Left hindlimb (tissue), 1 donor: Measurements from ENCODE around the gene COL5A3.
"Not testable (repeated sequence)": the region's sequence is repeated elsewhere in the genome, so short reads cannot be mapped to it uniquely, and the experiment has no call there.

Source experiments
- DNase-seq: peaks from one replicate; pipeline ENCODE4 v3.0.0-alpha.2; 2018

The COL5A3 gene

DNA sequence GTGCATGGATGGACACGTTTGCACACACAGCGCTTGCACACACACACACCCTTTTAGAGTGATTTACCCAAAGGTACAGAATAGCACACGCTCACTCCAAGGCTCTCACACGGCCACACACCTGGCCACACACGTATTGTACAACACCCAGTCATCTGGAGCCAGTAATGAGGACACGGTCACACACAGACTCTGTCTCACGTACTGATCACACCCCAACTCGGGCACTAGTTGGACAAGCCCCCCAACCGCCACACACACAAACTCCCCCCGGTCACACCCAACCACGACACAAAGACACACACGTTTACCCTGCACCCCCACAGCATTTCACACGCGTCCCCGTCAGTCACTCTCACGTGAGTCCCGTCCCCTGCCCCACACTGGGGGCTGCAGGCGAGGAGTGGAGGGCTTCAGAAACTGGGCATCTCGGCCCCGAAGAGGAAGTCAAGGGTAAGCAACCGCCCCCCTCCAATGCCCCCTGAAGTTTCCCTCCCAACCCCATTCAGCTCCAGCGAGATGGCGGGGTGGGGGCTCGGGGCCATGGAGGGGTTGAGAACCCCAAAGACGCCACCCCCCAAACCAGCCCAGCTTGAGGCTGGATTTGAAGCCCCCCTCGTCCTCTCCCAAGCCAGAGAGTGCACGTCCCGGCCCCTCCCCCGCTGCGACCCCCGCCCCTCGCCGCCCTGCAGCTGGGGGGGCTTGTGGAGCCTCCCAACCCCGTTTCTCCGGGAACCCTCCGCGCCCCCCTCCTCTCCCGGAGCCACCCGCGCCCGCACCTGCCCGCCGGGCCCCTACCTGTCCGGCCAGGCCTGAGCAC lies 74.6 kb downstream of the COL5A3 start:
- peak; percentile 38 for DNase-seq

DNA sequence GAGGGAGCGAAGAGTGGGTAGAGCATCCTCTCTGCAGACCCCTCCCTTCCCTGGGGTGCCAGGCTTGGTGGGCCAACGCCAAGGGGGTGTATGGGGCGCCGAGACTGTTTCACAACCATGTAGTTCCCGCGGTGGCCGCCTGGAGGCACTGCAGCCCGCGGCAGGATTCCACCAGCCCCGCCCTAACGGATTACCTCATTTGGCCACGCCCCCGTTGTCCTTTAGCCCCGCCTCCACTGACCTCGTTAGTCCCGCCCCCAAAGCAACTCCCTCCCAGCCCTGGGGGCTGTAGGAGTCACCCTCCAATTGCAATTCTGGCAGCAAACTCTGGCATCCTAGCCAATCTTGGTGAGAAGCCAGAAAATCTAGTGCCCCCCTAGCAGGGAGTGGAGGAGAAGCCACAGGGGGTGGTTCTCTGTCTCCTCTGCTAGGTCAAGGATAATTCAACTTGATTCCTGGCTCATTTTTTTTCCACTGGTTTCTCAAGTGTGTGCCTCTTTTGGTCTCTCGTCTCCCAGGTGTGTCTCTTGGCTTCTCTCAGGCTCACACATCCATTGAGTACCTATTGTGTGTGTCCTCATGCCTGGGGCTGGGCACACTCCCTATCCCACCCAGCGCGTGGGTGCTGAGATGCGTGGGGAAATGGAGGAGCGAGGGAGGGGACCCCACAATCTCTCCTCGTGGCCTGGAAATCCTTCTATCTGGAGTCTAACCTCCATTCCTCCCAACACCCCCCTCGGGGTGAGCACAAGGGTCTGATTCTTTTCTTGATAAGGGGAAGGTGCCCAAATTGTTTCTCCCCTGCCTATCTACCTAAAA lies 76.0 kb downstream of the COL5A3 start:
- peak; percentile 82 for DNase-seq

DNA sequence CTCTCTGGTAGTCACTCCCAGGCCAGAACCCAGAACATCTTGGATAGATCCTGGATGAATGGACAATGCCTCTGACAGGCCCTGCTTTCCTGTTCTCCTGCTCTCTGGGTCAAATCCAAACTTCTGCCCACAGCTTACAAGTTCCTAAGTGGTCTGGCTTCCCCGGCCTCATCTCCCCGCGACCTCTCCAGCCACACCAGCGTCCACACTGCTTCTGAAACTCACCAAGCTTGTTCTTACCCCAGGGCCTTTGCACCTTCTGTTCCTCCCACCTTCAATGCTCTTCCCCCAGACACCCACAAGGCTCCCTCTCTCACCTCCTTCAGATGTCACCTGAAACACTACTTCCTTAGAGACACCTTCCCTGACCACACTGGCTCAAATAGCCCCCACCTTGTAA lies 77.5 kb downstream of the COL5A3 start:
- DNase-seq = no peak

DNA sequence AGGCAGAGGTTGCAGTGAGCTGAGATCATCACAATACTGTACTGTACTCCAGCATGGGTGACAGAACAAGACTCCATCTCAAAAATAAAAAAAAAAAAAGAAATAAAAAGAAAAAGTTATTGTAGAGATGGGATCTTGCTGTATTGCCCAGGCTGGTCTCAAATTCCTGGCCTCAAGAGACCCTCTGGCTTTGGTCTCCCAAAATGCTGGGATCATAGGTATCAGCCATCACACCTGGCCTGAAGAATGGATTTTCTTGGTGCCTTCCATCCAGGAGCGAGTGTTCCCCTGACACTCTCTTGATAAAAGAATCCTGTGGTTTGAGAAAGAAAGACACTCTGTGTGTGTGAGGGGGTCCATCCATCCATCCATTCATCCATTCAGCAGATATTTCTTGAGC lies 78.7 kb downstream of the COL5A3 start:
- no peak for DNase-seq

DNA sequence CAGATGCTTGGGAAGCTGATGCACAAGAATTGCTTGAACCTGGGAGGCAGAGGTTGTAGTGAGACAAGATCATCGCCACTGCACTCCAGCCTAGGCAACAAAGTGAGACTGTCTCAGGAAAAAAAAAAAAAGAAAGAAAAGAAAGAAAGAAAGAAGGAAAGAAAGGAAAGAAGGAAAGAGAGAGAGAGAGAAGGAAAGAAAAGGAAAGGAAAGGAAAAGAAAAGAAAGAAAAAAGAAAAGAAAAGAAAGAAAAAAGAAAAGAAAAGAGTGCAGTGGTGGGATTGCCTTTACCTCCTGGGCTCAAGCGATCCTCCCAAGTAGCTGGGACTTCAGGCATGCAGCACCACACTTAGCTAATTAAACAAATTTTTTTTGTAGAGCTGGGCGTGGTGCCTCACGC lies 86.9 kb downstream of the COL5A3 start:
- DNase-seq = no peak

DNA sequence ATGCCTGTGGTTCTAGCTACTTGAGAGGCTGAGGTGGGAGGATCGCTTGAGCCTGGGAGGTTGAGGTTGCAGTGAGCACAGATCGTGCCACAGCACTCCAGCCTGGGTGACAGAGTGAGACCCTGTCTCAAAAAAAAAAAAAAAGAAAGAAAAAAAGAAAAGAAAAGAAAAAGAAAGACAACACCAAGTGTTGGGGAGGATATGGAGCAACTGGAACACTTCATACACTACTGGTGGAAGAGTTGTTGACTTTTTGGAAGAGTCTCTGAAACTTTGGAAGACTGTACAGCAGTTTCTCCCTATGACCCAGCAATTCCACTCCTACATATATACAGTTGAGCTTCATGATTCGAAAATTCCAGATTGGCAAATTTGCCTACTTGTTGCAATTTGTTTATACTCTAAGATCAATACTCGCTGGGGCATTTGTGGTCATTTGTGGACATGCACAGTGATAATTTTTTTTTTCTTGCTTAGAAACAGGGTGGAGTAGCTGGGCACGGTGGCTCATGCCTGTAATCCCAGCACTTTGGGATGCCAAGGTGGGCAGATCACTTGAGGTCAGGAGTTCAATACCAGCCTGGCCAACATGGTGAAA lies 87.4 kb downstream of the COL5A3 start:
- not testable (repeated sequence) for DNase-seq

DNA sequence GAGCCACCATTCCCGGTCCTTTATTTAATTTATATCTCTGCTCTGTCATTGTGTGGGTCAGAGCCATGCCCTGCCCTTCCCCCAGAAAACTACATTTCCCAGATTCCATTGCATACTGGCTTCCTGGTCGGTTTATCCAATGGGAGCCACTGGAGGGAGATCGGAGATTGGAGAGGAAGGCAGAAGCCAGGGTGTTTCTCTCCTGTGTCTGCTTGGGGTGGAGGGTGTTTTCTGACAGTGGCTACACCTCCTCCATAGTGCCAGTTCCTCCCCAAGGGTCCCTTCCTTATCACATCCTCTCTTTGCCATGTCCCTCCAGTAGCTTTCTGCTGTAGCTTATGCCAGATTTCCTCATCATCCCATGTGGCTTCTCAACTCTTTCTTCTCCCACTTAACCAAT lies 93.0 kb downstream of the COL5A3 start:
- no peak for DNase-seq

DNA sequence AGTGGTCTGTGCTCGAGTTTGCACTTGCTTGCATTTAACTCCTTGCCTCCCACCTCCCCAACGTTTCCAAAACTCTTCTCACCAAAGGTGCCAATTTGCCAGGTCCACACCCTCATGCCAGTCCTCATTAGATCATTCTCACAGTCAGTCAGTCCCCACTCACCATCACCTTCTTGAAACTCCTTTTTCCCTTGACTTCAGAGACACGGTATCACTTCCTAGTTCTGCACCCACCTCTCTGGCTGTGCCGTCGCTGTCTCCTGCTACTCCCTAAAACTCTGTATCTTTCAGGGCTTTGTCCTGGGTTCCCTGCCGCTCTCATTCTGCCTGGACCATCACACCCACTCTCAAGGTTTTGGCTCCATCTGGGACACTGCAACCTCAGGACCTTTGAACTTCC lies 93.6 kb downstream of the COL5A3 start:
- DNase-seq = no peak

DNA sequence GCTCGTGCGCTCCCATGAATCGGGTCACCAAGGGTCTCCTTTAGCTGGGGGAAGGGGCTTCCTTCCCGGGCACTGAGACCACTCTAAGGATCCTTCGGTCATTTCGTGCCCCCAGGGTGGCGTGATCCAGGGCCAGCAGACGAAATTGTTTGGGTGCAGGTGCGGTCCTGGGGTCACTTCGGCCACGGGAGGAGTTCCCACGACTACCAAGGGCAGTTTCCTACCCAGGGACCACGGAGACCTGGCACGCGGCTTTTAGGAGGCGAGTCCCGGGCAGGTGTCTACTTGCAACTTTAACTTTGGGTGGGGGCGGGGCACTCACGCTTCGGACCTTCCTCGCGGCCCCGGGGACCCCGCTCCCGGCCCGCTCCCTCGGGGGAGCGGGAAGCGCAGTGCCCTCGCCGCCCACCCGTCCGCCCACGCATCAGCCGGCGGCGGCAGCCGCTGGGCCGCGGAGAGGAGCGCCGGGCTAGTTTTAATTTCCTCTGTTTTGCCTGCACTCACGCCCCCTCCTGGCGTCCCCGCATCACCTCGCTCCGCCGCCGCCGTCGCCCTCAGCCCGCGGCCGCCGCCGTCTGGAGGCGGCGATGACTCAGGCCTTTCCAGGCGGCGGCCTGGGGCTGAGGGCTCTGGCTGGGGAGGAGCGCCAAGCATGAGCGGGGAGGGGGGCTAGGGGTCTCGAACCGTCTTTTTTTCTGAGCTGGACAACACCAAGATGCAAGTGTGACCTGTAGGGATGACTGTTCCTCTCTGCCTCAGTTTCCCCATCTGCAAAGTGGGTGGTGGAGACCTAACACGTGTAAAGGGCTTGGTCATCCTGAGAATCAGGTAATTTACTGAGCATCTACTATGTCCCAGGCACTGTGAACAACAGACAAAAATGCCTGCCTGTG lies 95.7 kb downstream of the COL5A3 start:
- DNase-seq = peak; percentile 83

DNA sequence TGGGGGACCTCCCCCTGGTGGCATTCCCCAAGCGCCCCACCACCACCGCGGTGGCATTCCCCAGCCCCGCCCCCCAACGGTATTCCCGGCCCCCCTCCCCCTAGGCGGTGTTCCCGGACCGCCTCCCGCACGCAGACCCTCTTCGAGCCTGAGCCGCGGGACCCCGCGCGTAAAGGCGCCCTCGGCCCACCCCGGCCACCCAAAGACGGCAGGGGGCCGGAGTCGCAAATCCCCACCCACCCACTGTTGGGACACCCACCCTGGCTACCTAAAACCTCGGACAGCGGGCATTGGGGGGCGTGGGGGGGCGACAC lies 96.3 kb downstream of the COL5A3 start:
- no peak for DNase-seq

DNA sequence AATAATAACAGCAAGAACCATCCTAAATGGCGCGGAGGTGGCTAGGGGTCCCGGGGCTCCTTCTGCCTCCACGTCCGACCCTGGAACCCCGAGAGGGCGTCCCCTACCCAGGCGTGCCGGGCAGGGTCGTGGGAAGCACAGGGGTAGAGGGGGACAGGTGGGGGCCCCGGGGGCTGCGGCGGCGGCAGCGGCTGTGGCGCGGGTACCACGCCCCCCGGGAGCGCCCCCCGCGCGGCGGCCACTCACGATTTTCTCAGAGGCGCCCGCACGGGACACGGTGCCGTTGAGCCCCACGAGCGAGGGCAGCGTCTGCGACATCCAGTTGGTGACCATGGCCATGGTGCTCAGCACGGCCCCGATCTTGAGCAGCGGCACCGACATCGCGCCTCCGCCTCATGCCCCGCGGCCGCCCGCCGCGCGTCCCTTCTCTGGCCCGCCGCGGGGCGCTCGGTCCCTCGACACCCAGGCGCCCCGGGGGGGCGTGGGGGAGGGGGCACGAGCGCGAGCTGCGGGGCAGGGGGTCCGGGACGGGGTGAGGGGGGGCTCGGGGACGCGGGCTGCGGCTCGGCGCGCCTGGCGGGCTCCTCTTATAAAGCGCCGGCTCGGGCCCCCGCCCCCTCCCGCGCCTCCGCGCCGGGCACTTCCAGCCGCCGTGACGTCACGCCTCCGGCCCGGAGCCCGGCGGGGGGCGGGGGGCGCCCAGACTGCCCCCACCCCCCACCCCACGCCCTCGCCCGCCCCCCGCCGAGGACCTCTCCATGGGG lies 96.9 kb downstream of the COL5A3 start:
- DNase-seq = no peak

DNA sequence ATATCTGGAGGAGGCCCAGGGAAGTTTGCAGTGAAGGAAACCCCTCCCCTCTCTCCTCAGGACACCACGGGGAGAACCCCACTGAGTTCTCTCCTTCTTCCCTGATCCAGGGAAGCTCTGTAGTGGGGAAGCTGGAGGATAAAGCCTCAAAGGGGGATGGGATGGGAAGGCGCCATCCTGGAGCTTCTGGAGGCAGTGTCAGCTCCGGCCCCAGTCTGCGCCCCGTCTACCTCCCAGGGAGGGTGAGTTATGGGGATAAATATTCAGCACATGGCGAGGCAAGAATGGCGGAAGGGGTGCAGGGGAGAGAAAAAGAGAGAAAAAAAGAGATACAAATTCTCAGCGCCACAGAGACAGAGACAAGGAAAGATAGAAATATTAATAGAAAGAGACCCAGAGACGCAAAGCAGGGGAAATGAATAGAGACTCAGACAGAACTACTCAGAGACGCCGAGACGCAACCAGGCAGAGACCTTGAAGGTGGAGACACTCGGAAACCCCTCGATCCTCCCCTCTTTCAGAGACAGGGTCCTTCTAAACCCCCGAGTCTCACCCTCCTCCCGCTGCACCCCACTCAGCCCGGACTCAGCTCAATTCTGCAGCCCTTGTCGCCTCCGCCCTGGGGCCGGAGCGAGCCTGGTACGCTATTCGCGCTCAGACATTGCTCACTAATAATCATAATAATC lies 97.6 kb downstream of the COL5A3 start:
- no peak for DNase-seq

DNA sequence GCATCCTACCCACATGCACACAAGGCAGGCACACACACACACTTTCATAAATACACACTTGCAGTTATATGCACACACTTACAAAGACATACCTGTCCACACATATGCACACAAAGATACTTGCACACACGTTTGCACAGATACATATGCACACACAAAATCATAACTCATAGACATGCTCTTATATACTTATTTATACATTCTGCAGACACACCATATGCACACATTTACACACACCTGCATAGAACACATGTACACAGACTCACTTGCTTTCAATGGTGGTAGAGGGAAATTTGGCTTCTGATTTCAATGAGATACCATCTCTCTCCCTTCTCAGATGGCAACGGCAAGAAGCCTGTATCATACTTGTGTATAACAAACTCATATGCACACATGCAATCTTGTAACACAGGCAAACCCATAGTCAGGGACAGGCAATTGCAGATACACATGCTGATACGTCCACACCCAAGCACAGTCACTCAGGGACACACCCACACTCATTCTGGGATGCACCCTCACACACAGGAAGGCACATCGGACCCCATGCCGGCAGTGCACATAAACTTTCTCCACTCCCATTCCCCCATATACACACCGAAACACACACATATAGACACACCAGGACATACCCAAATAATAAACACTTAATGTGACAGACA lies 98.6 kb downstream of the COL5A3 start:
- DNase-seq = no peak

DNA sequence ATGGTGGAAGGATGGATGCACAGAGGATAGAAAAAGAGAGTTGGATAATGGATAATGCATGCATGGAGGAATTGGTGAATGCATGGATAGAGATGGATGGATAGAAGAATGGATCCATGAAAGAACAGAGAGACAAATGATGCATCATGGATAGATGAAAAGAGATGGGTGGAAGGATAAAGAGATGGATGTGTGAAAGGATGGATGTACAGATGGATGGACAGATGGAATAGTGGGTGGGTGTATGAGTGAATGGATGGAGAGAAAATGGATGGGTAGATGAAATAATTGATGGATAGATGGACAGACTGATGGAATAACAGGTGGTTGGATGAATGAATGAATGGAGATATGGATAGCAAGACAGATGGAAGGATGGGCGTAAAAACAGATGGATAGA lies 99.7 kb downstream of the COL5A3 start:
- DNase-seq = no peak
